Measurements from ENCODE around the gene YIF1B. TPM values are rescaled to one million over a fixed set of nuclear protein-coding genes. Genes with fewer than 3 reads are reported as not detected.

Gene YIF1B
- total RNA-seq, 1 experiment from 2014 or later: 143 TPM

DNA sequence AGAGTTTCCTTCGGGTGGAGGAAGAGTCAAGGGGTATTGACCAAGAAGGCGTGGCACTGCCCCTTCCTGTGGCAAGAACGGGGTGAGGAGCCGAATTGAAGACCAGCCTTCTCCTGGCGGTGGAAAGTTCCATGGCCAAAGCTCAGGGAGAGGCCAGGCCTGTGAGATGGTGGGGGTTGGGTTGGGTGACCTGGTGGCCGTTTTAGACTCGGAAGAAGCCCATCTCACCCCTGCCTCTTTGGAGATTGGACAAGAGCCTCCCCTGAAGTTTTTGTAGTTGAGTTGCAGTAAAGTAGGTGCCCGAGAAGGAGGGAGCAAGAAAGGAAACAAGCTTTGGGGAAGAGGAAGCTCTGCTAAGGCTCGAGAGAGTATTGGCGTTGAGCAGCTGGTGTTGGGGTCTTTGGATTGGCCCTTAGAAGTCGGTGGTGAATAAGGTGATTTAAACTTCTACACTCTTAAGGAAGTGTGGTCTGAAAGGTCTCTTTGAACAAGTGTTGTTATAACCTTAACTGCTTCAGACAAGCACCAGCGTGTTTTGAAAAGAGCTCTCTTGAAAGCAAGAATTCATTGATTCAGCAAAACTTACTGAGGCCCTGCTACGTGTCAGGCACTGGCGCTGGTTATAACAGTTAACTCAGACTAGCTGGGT is 50.4 kb downstream of the YIF1B start:
- Histone ChIP-seq H3K9me3 (ENCODE audit: control insufficient read depth, insufficient read depth, low read depth, low read length) (no peaks in the 10 kb centered on the region), H3K27me3 (ENCODE audit: control insufficient read depth, insufficient read depth, low read length) (no peaks in the 10 kb centered on the region), H3K27ac (ENCODE audit: low read length) (peak overlapping the region; percentile 99), H3K4me1 (ENCODE audit: control insufficient read depth, insufficient read depth, low read length) (peaks cover 46% of the 10 kb centered on the region), H3K4me3 (ENCODE audit: low read depth in 2 of 2, low read length in 2 of 2) (peak overlapping the region; percentile 65 to 97), H3K36me3 (ENCODE audit: control insufficient read depth, insufficient read depth, low read length) (no peaks in the 10 kb centered on the region)
- DNase-seq (ENCODE audit: low read depth, low spot score) (no peak), ATAC-seq (peak; percentile 37)
- in situ Hi-C loops (cut with HindIII; ENCODE audit: low pct_unique_long_range_greater_than_20kb, low sequenced_read_pairs) (no loop called here), intact Hi-C loops (cut with micrococcal nuclease; ENCODE audit: unreplicated experiment) (no loop called here)
- TSS peak; percentile 87 for BruUV-seq (replicated peaks)
- POLR2A ChIA-PET: interaction anchor here (0.6 to 0.7 kb wide), 3 partner anchors 8 to 212 kb away, joined by 3 to 7 read pairs (median 7); no protein-coding TSS in a partner anchor
- CTCF ChIA-PET: interaction anchor here (0.6 to 1.0 kb wide), 2 partner anchors 28 to 33 kb away, joined by 3 to 6 read pairs; no protein-coding TSS in a partner anchor
- TF ChIP-seq SIN3A (IDR thresholded peaks at IDR 0.05; ENCODE audit: borderline replicate concordance, insufficient read depth, low read depth, low read length) (0 out of 2 replicates have a peak, but pooled peaks have one; percentile 18), TCF7L2 (IDR thresholded peaks at IDR 0.05; ENCODE audit: low read depth, low read length) (no peak)

DNA sequence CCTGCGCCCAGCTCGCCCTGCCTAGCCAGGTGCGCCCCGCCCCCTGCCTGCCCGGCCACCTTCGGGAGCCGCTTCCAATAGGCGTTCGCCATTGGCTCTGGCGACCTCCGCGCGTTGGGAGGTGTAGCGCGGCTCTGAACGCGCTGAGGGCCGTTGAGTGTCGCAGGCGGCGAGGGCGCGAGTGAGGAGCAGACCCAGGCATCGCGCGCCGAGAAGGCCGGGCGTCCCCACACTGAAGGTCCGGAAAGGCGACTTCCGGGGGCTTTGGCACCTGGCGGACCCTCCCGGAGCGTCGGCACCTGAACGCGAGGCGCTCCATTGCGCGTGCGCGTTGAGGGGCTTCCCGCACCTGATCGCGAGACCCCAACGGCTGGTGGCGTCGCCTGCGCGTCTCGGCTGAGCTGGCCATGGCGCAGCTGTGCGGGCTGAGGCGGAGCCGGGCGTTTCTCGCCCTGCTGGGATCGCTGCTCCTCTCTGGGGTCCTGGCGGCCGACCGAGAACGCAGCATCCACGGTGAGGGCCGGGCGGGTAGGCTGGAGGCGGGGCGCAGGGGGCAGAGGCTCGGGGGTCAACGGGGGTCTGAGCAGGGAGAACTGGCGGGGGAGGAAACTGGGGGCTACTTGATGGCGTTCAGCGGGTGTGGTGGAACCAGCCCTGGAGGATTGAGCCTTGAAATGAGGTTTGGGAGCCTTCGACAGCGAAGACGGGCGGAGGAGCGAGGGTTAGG is 51.1 kb downstream of the YIF1B start, which contains the start of gene SPINT2:
Gene SPINT2, plus strand, starts transcription at position 88 of the 727 bp plus-strand sequence. Its CDS starts 320 bp downstream, at position 408.
- H3K36me3 ChIP-seq (ENCODE audit: control insufficient read depth, insufficient read depth, low read length): no peaks in the 10 kb centered on the region
- no peaks in the 10 kb centered on the region for H3K9me3 ChIP-seq (ENCODE audit: control insufficient read depth, insufficient read depth, low read depth, low read length)
- peak within 1 kb of the TSS; percentile 99 for H3K27ac ChIP-seq (ENCODE audit: low read length)
- CTCF ChIA-PET: interaction anchor here (1.0 kb wide), 1 partner anchor 34 kb away, joined by 3 read pairs; no protein-coding TSS in a partner anchor
- DNase-seq (ENCODE audit: low read depth, low spot score): no peak
- intact Hi-C loops (cut with micrococcal nuclease; ENCODE audit: unreplicated experiment) (no loop called here), in situ Hi-C loops (cut with HindIII; ENCODE audit: low pct_unique_long_range_greater_than_20kb, low sequenced_read_pairs) (no loop called here)
- no TSS peak for BruUV-seq (replicated peaks)
- H3K4me1 ChIP-seq (ENCODE audit: control insufficient read depth, insufficient read depth, low read length): peaks cover 39% of the 10 kb centered on the region
- no peaks in the 10 kb centered on the region for H3K27me3 ChIP-seq (ENCODE audit: control insufficient read depth, insufficient read depth, low read length)
- POLR2A ChIA-PET: interaction anchor here (0.6 kb wide), 1 partner anchor 18 kb away, joined by 3 read pairs; no protein-coding TSS in a partner anchor
- TF ChIP-seq, protein P1, sequence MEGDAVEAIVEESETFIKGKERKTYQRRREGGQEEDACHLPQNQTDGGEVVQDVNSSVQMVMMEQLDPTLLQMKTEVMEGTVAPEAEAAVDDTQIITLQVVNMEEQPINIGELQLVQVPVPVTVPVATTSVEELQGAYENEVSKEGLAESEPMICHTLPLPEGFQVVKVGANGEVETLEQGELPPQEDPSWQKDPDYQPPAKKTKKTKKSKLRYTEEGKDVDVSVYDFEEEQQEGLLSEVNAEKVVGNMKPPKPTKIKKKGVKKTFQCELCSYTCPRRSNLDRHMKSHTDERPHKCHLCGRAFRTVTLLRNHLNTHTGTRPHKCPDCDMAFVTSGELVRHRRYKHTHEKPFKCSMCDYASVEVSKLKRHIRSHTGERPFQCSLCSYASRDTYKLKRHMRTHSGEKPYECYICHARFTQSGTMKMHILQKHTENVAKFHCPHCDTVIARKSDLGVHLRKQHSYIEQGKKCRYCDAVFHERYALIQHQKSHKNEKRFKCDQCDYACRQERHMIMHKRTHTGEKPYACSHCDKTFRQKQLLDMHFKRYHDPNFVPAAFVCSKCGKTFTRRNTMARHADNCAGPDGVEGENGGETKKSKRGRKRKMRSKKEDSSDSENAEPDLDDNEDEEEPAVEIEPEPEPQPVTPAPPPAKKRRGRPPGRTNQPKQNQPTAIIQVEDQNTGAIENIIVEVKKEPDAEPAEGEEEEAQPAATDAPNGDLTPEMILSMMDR (IDR thresholded peaks at IDR 0.05): no peak
- TF ChIP-seq POLR2AphosphoS5 (IDR thresholded peaks at IDR 0.05; ENCODE audit: low read depth, low read length): peak; percentile 42; the same call in 1 of the 2 replicates
- ATAC-seq: peak; percentile 30
- H3K4me3 ChIP-seq (ENCODE audit: low read depth in 2 of 2, low read length in 2 of 2): peak within 1 kb of the TSS; percentile 65 to 97

DNA sequence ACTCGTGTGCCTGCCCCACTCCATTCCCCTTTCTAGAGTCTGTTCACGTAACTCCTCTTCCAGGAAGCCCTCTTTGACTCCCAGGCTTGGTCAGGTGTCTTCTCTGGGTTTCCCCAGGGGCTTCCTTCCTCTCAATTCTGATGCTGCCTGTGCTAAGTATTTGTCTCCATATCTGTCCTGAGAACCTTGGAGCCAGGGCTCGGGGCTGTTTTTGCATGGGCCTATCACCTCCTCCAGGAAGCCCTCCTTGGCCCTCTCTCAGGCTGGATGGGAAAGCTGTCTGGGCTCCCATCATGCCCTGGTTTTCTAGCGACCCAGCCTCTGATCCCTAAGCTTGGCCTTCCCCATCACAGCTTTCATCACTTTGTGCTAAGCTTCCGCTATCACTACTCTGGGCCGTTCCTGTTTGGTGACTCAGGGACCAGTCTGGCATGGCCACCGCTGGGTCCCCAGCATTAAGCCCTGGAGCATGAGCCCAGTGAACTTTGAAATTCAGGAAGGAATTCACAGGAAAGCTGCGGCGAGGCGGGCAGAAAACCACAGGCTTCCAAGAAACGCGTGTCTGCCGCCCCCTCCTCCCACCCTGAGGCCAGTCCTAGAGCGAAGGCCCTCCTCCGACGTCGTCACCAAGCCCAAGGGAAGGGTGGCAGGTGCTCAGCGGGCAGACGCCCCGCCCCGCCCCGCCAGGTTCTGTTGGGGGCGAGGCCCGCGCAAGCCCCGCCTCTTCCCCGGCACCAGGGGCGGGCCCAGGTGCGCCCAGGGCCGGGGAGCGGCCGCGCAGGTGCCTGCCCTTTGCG is 51.9 kb downstream of the YIF1B start:
- peak overlapping the region; percentile 81 for H3K27ac ChIP-seq (ENCODE audit: low read length)
- peaks cover 32% of the 10 kb centered on the region for H3K4me1 ChIP-seq (ENCODE audit: control insufficient read depth, insufficient read depth, low read length)
- BruUV-seq (replicated peaks): TSS peak; percentile 89
- no peaks in the 10 kb centered on the region for H3K9me3 ChIP-seq (ENCODE audit: control insufficient read depth, insufficient read depth, low read depth, low read length)
- POLR2A ChIA-PET: interaction anchor here (0.6 kb wide), 2 partner anchors 19 to 1902 kb away, joined by 3 read pairs; no protein-coding TSS in a partner anchor
- no peaks in the 10 kb centered on the region for H3K27me3 ChIP-seq (ENCODE audit: control insufficient read depth, insufficient read depth, low read length)
- no peaks in the 10 kb centered on the region for H3K36me3 ChIP-seq (ENCODE audit: control insufficient read depth, insufficient read depth, low read length)
- DNase-seq (ENCODE audit: low read depth, low spot score) (no peak), ATAC-seq (peak; percentile 74)
- H3K4me3 ChIP-seq (ENCODE audit: low read depth in 2 of 2, low read length in 2 of 2): peak overlapping the region; percentile 65 to 97
- in situ Hi-C loops (cut with HindIII; ENCODE audit: low pct_unique_long_range_greater_than_20kb, low sequenced_read_pairs) (no loop called here), intact Hi-C loops (cut with micrococcal nuclease; ENCODE audit: unreplicated experiment) (no loop called here)
- CTCF ChIA-PET: no interaction called here
- TF ChIP-seq, protein P1 (IDR thresholded peaks at IDR 0.05): no peak
- TF ChIP-seq, protein P2, sequence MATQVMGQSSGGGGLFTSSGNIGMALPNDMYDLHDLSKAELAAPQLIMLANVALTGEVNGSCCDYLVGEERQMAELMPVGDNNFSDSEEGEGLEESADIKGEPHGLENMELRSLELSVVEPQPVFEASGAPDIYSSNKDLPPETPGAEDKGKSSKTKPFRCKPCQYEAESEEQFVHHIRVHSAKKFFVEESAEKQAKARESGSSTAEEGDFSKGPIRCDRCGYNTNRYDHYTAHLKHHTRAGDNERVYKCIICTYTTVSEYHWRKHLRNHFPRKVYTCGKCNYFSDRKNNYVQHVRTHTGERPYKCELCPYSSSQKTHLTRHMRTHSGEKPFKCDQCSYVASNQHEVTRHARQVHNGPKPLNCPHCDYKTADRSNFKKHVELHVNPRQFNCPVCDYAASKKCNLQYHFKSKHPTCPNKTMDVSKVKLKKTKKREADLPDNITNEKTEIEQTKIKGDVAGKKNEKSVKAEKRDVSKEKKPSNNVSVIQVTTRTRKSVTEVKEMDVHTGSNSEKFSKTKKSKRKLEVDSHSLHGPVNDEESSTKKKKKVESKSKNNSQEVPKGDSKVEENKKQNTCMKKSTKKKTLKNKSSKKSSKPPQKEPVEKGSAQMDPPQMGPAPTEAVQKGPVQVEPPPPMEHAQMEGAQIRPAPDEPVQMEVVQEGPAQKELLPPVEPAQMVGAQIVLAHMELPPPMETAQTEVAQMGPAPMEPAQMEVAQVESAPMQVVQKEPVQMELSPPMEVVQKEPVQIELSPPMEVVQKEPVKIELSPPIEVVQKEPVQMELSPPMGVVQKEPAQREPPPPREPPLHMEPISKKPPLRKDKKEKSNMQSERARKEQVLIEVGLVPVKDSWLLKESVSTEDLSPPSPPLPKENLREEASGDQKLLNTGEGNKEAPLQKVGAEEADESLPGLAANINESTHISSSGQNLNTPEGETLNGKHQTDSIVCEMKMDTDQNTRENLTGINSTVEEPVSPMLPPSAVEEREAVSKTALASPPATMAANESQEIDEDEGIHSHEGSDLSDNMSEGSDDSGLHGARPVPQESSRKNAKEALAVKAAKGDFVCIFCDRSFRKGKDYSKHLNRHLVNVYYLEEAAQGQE (IDR thresholded peaks at IDR 0.05; ENCODE audit: insufficient read depth in 1 of 2, low read depth in 2 of 2, low read length in 1 of 2): no peak
- TF ChIP-seq POLR2AphosphoS5 (IDR thresholded peaks at IDR 0.05; ENCODE audit: low read depth, low read length): no peak
- TF ChIP-seq TCF7L2 (IDR thresholded peaks at IDR 0.05; ENCODE audit: low read depth, low read length): no peak

All from Panc1 (cell line).